SU-DHL-6 (cell line): ENCODE measurements around the gene ROCK2.

ENCODE experiments used
- H2AFZ ChIP-seq: fragments of 200-600 bp; sonication (generic); 2 replicates; pipeline ENCODE4 v1.6.1; 2014; ENCODE audit warnings: low read depth, mild to moderate bottlenecking, moderate library complexity, mixed read lengths, antibody characterized with exemption, low read length; ENCODE audit not compliant: severe bottlenecking
- H3F3A ChIP-seq: fragments of 200-600 bp; shearing (Covaris generic); 2 replicates; pipeline ENCODE4 v1.6.0; 2016; ENCODE audit warnings: antibody characterized with exemption, mild to moderate bottlenecking; ENCODE audit not compliant: insufficient read depth
- H3K27ac ChIP-seq: fragments of 200-600 bp; sonication (generic); 2 replicates; pipeline ENCODE4 v1.5.1; 2016; ENCODE audit warnings: low read depth, mild to moderate bottlenecking, low read length, moderate library complexity, mixed read lengths
- H3K27me3 ChIP-seq: fragments of 200-600 bp; sonication (generic), shearing (Covaris generic); 2 replicates; pipeline ENCODE4 v1.6.0; 2014; ENCODE audit warnings: mild to moderate bottlenecking, low read length
- H3K36me3 ChIP-seq: fragments of 200-600 bp; sonication (generic); 2 replicates; pipeline ENCODE4 v1.6.1; 2014; ENCODE audit warnings: mild to moderate bottlenecking, low read length, mixed read lengths
- H3K4me2 ChIP-seq: fragments of 300-600, 200-600 bp; shearing (Covaris generic), sonication (generic); 2 replicates; pipeline ENCODE4 v1.6.0; 2014; ENCODE audit warnings: low read length, low read depth, mild to moderate bottlenecking; ENCODE audit not compliant: poor library complexity, severe bottlenecking
- H3K4me3 ChIP-seq: fragments of 200-600 bp; sonication (generic); 2 replicates; pipeline ENCODE4 v1.5.1; 2014; ENCODE audit warnings: antibody characterized with exemption, low read length, mild to moderate bottlenecking, mixed read lengths; ENCODE audit not compliant: insufficient read depth, poor library complexity, severe bottlenecking
- H3K79me2 ChIP-seq: fragments of 200-600 bp; sonication (generic); 2 replicates; pipeline ENCODE4 v1.6.1; 2014; ENCODE audit warnings: mild to moderate bottlenecking, low read length, moderate library complexity; ENCODE audit not compliant: insufficient read depth
- H3K9ac ChIP-seq: fragments of 200-600 bp; sonication (generic); 2 replicates; pipeline ENCODE4 v1.7.0; 2014; ENCODE audit warnings: mild to moderate bottlenecking, low read length
- H3K9me2 ChIP-seq: fragments of 200-600 bp; sonication (generic); replicated peaks from 2 replicates; pipeline ENCODE4 v1.6.1; 2014; ENCODE audit warnings: low read length; ENCODE audit not compliant: insufficient read depth
- H3K9me3 ChIP-seq: fragments of 200-600 bp; sonication (generic); 2 replicates; pipeline ENCODE4 v1.6.1; 2014; ENCODE audit warnings: low read length, mixed read lengths; ENCODE audit not compliant: insufficient read depth
- H4K20me1 ChIP-seq: fragments of 200-600 bp; sonication (generic); 2 replicates; pipeline ENCODE4 v1.6.1; 2014; ENCODE audit warnings: low read depth, mild to moderate bottlenecking, antibody characterized with exemption, low read length, moderate library complexity, mixed read lengths
- CTCF ChIP-seq: fragments of 200-600 bp; sonication (generic); IDR thresholded peaks from one replicate; pipeline ENCODE4 v1.5.1; 2017; ENCODE audit warnings: antibody characterized with exemption, mild to moderate bottlenecking, low read length, moderate library complexity; ENCODE audit not compliant: insufficient read depth, poor library complexity, severe bottlenecking
- EZH2phosphoT487 ChIP-seq: fragments of 200-600 bp; sonication (generic), shearing (Covaris generic); conservative IDR thresholded peaks from 2 replicates; pipeline ENCODE4 v1.6.1; 2018; ENCODE audit warnings: mild to moderate bottlenecking, antibody characterized with exemption, low read length, moderate library complexity, mixed read lengths

The ROCK2 gene

GRCh38 chr2:11163439-11164317, 180.8 kb downstream of the ROCK2 start:
- H3K9ac ChIP-seq = no peak overlapping the region
- no peaks in the 10 kb centered on the region for H3K9me3 ChIP-seq
- H3K9me2 ChIP-seq = no peaks in the 10 kb centered on the region
- TF ChIP-seq EZH2phosphoT487 = no peak
- no peak for TF ChIP-seq CTCF
- no peaks in the 10 kb centered on the region for H4K20me1 ChIP-seq
- H3K36me3 ChIP-seq = no peaks in the 10 kb centered on the region
- no peaks in the 10 kb centered on the region for H3K79me2 ChIP-seq
- no peak overlapping the region for H3K4me3 ChIP-seq
- no peaks in the 10 kb centered on the region for H3K27me3 ChIP-seq
- no peaks in the 10 kb centered on the region for H3F3A ChIP-seq
- no peak overlapping the region for H2AFZ ChIP-seq
- no peak overlapping the region for H3K4me2 ChIP-seq
- H3K27ac ChIP-seq = no peak overlapping the region

GRCh38 chr2:11161747-11162146, 182.7 kb downstream of the ROCK2 start:
- no peaks in the 10 kb centered on the region for H4K20me1 ChIP-seq
- H3K4me3 ChIP-seq = no peak overlapping the region
- no peaks in the 10 kb centered on the region for H3F3A ChIP-seq
- TF ChIP-seq CTCF (no peak), EZH2phosphoT487 (no peak)
- no peaks in the 10 kb centered on the region for H3K27me3 ChIP-seq
- no peak overlapping the region for H2AFZ ChIP-seq
- H3K36me3 ChIP-seq = no peaks in the 10 kb centered on the region
- no peak overlapping the region for H3K9ac ChIP-seq
- no peaks in the 10 kb centered on the region for H3K9me2 ChIP-seq
- H3K27ac ChIP-seq = no peak overlapping the region
- H3K4me2 ChIP-seq = no peak overlapping the region
- H3K79me2 ChIP-seq = no peaks in the 10 kb centered on the region
- no peaks in the 10 kb centered on the region for H3K9me3 ChIP-seq

- no peak overlapping the region for H3K4me3 ChIP-seq
- H3K36me3 ChIP-seq = no peaks in the 10 kb centered on the region
- no peaks in the 10 kb centered on the region for H4K20me1 ChIP-seq
- no peaks in the 10 kb centered on the region for H3K9me3 ChIP-seq
- no peaks in the 10 kb centered on the region for H3K27me3 ChIP-seq
- no peaks in the 10 kb centered on the region for H3F3A ChIP-seq
- no peak overlapping the region for H3K27ac ChIP-seq
- no peaks in the 10 kb centered on the region for H3K9me2 ChIP-seq
- no peak overlapping the region for H2AFZ ChIP-seq
- no peak overlapping the region for H3K9ac ChIP-seq
- no peaks in the 10 kb centered on the region for H3K79me2 ChIP-seq
- H3K4me2 ChIP-seq = no peak overlapping the region
- no peak for TF ChIP-seq CTCF
- TF ChIP-seq EZH2phosphoT487 = no peak
Measured at GRCh38 chr2:11160731-11161455, 183.5 kb downstream of the ROCK2 start.
